Mesodermal cell (in vitro differentiated cells): ENCODE data around the gene SYNE2.
"Not testable (repeated sequence)": the region's sequence is repeated elsewhere in the genome, so short reads cannot be mapped to it uniquely, and the experiment has no call there.

ENCODE experiments used
- H3K27ac ChIP-seq: 2 replicates; pipeline ENCODE4 v1.7.0; 2013; ENCODE audit warnings: mild to moderate bottlenecking, low read depth, low read length, moderate library complexity; ENCODE audit not compliant: severe bottlenecking
- H3K36me3 ChIP-seq: 2 replicates; pipeline ENCODE4 v1.7.1; 2013; ENCODE audit warnings: mild to moderate bottlenecking, low read length, moderate library complexity; ENCODE audit not compliant: control insufficient read depth, insufficient read depth
- H3K4me1 ChIP-seq: one replicate; pipeline ENCODE4 v1.7.1; 2013; ENCODE audit warnings: mild to moderate bottlenecking, low read length; ENCODE audit not compliant: insufficient read depth, control insufficient read depth, poor library complexity, severe bottlenecking
- H3K4me3 ChIP-seq: 2 replicates; pipeline ENCODE4 v1.7.0; 2013; ENCODE audit warnings: low read length, control low read depth, mild to moderate bottlenecking; ENCODE audit not compliant: insufficient read depth, poor library complexity, severe bottlenecking; ENCODE audit errors: extremely low read depth
- H3K9me3 ChIP-seq: 2 replicates; pipeline ENCODE4 v1.7.1; 2013; ENCODE audit warnings: mild to moderate bottlenecking, low read length, moderate library complexity; ENCODE audit not compliant: control insufficient read depth
- WGBS, 2 experiments: methylation state at CpG; one replicate each; pipeline ENCODE4 v1.1.5; 2013; ENCODE audit warnings: missing lambda C conversion rate in 2 of 2; ENCODE audit not compliant: insufficient coverage in 2 of 2; 5-methylcytosine and 5-hydroxymethylcytosine counted together

Gene SYNE2

DNA sequence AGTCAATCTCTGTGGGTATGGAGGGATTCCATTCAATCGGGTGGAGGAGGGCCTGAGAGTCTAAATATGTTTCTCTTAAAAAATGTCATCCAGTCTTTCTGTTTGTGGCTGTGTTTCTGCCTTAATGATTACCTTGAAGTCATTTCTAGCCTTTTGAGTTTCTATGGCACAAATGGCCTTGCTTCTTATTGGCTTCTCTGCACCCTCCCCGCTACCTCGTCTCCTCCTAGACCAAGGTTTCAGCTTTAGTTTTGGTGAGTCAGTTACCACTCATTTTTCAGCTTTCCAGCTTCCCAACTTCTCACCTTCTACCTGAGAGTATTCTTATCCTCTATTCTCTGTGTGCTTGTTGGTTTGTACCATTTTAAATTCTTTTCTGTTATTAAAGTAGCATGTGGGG, 159.2 kb downstream of the SYNE2 start:
- Histone ChIP-seq H3K27ac (no peak overlapping the region), H3K4me1 (no peaks in the 10 kb centered on the region), H3K4me3 (no peak overlapping the region), H3K36me3 (no peaks in the 10 kb centered on the region), H3K9me3 (peaks cover 5% of the 10 kb centered on the region)
- no CpG with 5 or more reads among the region's 3 CpGs for WGBS, 2 experiments

DNA sequence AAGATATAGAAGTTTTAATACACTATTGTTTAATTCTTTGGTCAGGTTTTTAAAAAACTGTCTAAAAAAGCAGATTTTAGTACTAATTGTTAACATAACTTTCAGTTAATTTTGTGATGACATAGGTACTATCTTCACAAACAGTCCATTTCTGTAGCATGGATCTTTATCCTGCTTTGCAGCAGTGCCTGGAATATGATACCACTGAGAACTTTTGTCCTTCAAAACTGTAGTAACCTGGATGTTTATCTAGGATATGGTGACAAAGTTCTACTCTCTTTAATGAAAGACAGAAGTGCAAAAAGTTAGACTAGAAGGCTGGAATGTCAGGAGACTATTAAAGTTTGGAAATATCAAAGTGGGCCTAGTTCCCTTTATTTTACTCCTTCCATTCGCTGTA, 159.9 kb downstream of the SYNE2 start:
- H3K27ac ChIP-seq: no peak overlapping the region
- H3K36me3 ChIP-seq: no peaks in the 10 kb centered on the region
- H3K9me3 ChIP-seq: peaks cover 5% of the 10 kb centered on the region
- no peaks in the 10 kb centered on the region for H3K4me1 ChIP-seq
- H3K4me3 ChIP-seq: no peak overlapping the region
- WGBS, 2 experiments: no CpG with 5 or more reads among the region's 1 CpG

DNA sequence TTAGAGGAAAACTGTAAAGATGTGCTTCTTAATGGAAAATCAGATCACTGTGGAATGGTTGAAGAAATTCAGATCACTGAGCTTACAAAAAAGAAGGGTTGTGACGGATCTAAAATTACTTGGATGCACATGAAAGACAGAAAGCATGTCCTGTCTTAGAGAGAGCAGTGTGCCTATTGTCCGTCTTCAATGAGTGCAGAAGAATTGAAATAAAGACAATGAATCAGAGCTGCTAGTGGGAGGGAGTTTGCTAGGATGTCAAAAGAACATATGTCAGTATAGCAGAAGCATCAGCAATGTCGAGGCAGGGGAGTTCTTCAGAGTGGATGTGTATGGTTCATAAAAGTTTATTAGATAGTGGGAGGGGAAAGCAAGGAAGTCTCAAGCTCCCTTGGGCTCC, 172.7 kb downstream of the SYNE2 start:
- H3K36me3 ChIP-seq: peaks cover 3% of the 10 kb centered on the region
- no peaks in the 10 kb centered on the region for H3K9me3 ChIP-seq
- no peaks in the 10 kb centered on the region for H3K4me1 ChIP-seq
- no peak overlapping the region for H3K27ac ChIP-seq
- H3K4me3 ChIP-seq: no peak overlapping the region
- 93 to 97% methylated on average over 3 of the region's 3 CpGs for WGBS, 2 experiments

DNA sequence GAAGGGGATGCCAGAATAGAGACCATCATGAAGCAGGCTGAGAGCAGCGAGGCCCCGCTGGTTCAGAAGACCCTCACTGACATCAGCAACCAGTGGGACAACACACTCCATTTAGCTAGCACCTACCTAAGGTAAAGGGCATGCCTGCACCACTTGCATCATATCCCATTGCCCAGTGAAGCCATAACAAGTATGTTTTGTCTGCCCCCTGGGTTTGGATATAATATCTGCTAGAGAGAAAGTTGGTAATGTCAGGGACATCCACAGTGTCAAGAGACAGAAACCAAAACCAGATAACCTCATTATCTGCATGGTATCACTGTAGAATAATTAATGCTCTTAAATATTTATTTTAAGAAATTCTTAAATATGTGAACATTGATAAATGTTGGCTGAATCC, 173.8 kb downstream of the SYNE2 start:
- H3K27ac ChIP-seq: no peak overlapping the region
- WGBS, 2 experiments: 92% methylated on average over 2 of the region's 2 CpGs; no CpG with 5 or more reads in 1 of the 2 experiments
- H3K4me1 ChIP-seq: no peaks in the 10 kb centered on the region
- no peak overlapping the region for H3K4me3 ChIP-seq
- H3K9me3 ChIP-seq: no peaks in the 10 kb centered on the region
- peaks cover 3% of the 10 kb centered on the region for H3K36me3 ChIP-seq

DNA sequence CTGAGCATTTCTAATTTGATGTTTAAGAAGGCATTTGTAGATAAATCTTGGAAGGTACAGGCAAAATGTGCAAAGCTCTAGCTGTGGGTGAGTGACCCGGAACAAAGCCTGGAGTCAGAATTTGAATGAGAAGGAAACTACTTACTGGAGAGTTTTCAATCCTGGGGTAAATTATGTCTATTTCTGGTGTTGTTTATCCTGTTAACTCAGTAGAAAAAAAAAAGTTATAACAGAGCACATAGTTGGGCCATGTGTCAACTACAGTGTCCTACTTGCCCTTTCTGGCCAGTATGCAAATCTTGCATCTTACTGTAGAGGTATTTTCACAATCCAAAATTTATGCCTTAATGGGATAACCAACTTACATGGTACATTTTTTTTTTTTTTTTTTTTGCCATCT, 182.3 kb downstream of the SYNE2 start:
- no peaks in the 10 kb centered on the region for H3K36me3 ChIP-seq
- WGBS, 2 experiments: 100% methylated on average over 1 of the region's 1 CpG; no CpG with 5 or more reads in 1 of the 2 experiments
- peak overlapping the region; percentile 43 for H3K27ac ChIP-seq
- peaks cover 3% of the 10 kb centered on the region for H3K4me1 ChIP-seq
- no peaks in the 10 kb centered on the region for H3K9me3 ChIP-seq
- H3K4me3 ChIP-seq: no peak overlapping the region

DNA sequence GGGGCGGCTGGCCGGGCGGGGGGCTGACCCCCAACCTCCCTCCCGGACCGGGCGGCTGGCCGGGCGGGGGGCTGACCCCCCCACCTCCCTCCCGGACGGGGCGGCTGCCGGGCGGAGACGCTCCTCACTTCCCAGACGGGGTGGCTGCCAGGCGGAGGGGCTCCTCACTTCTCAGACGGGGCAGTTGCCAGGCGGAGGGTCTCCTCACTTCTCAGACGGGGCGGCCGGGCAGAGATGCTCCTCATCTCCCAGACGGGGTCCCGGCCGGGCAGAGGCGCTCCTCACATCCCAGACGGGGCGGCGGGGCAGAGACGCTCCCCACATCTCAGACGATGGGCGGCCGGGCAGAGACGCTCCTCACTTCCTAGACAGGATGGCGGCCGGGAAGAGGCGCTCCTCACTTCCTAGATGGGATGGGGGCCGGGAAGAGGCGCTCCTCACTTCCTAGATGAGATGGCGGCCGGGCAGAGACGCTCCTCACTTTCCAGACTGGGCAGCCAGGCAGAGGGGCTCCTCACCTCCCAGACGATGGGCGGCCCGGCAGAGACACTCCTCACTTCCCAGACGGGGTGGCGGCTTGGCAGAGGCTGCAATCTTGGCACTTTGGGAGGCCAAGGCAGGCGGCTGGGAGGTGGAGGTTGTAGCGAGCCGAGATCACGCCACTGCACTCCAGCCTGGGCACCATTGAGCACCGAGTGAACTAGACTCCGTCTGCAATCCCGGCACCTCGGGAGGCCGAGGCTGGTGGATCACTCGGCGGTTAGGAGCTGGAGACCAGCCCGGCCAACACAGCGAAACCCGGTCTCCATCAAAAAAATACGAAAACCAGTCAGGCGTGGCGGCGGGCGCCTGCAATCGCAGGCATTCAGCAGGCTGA, 185.3 kb downstream of the SYNE2 start:
- H3K27ac ChIP-seq, H3K4me3 ChIP-seq, H3K36me3 ChIP-seq, H3K4me1 ChIP-seq, H3K9me3 ChIP-seq: not testable (repeated sequence)
- 98% methylated on average over 21 to 30 of the region's 66 CpGs for WGBS, 2 experiments

DNA sequence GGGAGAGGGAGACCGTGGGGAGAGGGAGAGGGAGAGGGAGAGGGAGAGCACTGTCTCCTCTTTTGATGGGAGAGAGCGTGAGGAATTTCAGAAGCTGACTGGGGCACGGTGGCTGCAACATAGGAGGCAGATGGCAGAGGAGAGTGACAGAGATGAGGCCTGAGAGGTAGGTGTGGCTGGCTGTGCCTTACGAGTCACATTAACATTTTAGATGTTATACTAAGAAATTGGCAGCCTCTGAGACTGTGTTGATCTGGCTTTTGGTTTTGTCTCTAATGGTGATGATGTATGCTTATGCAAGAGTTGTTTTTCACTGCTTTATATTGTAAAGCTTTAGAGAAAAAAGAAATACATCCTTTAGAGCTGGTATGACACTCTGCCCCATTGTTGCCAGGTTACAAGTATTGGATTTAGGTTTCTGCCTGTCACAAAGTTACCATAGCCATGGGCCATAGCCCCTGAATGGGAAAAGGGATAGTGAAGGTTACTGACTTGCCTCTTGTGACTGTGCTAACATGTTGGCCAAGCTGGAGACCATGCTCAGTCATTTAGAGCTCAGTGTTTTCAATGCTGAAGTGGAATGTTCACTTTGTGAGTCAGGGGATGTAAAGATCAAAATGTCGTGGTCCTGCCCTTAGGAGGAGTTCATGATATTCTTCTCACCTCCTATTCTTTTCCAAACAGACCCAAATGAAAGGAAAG, 186.2 kb downstream of the SYNE2 start:
- no peaks in the 10 kb centered on the region for H3K9me3 ChIP-seq
- peaks cover 3% of the 10 kb centered on the region for H3K4me1 ChIP-seq
- H3K4me3 ChIP-seq: no peak overlapping the region
- no peak overlapping the region for H3K27ac ChIP-seq
- WGBS, 2 experiments: 85 to 96% methylated on average over 3 to 4 of the region's 5 CpGs
- no peaks in the 10 kb centered on the region for H3K36me3 ChIP-seq

DNA sequence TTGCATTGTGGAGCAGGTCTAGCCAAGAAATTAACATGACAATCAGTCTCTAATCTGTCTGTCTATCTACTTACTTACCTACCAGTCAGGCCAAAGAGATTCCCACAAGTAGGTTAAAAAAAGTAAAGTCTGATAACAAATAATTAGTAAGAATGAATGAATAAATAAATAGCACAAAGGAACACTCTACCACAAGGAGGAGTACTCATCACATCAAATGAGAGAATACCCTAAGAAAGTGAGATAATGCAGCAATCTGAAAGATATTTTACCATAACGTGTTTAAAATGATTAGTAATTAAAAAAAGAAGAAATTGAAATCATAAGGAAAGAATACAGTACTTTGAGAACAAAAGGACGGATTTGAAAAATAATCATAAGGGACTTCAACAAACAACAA, 187.2 kb downstream of the SYNE2 start:
- H3K4me3 ChIP-seq: no peak overlapping the region
- no CpG with 5 or more reads among the region's 2 CpGs for WGBS, 2 experiments
- H3K4me1 ChIP-seq: peaks cover 2% of the 10 kb centered on the region
- H3K27ac ChIP-seq: no peak overlapping the region
- H3K9me3 ChIP-seq: no peaks in the 10 kb centered on the region
- H3K36me3 ChIP-seq: no peaks in the 10 kb centered on the region

DNA sequence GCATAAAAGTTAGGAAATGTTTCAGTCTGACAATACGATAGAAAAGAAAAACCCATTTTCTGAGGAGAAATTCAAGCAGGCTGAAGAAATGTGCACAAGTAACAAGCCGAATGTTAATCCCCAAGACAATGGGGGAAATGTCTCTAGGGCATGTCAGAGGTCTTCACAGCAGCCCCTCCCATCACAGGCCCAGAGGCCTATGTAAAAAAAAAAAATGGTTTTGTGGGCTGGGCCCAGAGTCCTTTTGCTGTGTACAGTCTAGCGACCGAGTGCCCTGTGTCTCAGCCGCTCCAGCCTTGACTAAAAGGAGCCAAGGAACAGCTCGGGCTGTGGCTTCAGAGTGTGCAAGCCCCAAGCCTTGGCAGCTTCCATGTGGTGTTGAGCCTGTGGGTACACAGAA, 190.5 kb downstream of the SYNE2 start:
- 95 to 98% methylated on average over 5 to 6 of the region's 6 CpGs for WGBS, 2 experiments
- not testable (repeated sequence) for H3K27ac ChIP-seq, H3K4me3 ChIP-seq, H3K9me3 ChIP-seq, H3K36me3 ChIP-seq, H3K4me1 ChIP-seq

DNA sequence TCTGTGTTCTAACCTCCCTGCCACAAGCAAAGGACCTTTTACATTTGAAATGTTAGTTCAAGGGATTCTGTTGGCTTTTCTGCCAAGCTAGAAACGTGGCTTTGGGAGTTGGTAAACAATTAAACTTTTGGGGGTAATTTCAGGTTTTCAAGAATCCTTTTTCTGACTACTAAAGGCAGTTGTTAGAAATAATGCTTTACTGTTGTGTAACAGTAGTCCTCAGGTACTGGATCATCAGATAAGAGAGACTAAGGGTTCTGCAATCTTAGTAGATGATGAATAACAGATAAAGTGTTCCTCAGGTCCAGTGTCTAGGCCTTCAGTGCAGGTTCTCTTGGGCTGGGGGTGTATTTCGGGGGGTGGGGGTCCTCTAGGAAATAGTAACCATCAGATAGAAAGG, 192.3 kb downstream of the SYNE2 start:
- 100% methylated on average over 1 of the region's 2 CpGs for whole genome bisulfite sequencing, 2 experiments
- Histone ChIP-seq H3K9me3 (no peaks in the 10 kb centered on the region), H3K4me1 (no peaks in the 10 kb centered on the region), H3K27ac (no peak overlapping the region), H3K4me3 (no peak overlapping the region), H3K36me3 (peaks cover 2% of the 10 kb centered on the region)
